B cell (primary cell): ENCODE results near the gene GALNT17. TPM values are rescaled to one million over a fixed set of nuclear protein-coding genes. Genes with fewer than 3 reads are reported as not detected.

Experiments used
- ATAC-seq: fragments of 200-7000 bp; cut with Tn5 transposase; one replicate; pipeline ENCODE4 v1.10.0; 2021; ENCODE audit warnings: low read depth, mild to moderate bottlenecking, moderate number of reproducible peaks, moderate library complexity
- CTCF ChIA-PET: fragments of 350-600 bp; sonication (Branson Sonifier 250); formaldehyde crosslinking; loops from one replicate; lab custom pipeline; 2021; ENCODE audit warnings: antibody characterized with exemption, inconsistent platforms; lab: Charles Lee
- POLR2A ChIA-PET: fragments of 350-600 bp; sonication (Branson Sonifier 250); formaldehyde crosslinking; loops from one replicate; lab custom pipeline; 2021; ENCODE audit warnings: antibody characterized with exemption; lab: Charles Lee
- DNase-seq: peaks from one replicate; pipeline ENCODE4 v3.0.0; 2013
- H2AFZ ChIP-seq: 2 replicates; pipeline ENCODE4 v1.6.1; 2012; ENCODE audit warnings: mild to moderate bottlenecking, low read depth, low read length; ENCODE audit not compliant: insufficient read depth, poor library complexity, severe bottlenecking
- H3K27ac ChIP-seq, 2 donors: 1 replicate in 1 of 2; 2 replicates in 1 of 2; pipeline ENCODE4 v1.5.1; 2012 to 2013; ENCODE audit warnings: low read length in 2 of 2, mild to moderate bottlenecking in 2 of 2, moderate library complexity in 1 of 2
- H3K27me3 ChIP-seq, 4 experiments: fragments of 200-600 bp in 1 of 4; sonication (generic) in 1 of 4; replicated peaks in 1 of 4; 1 replicate in 2 of 4; 2 replicates in 2 of 4; pipeline versions ENCODE4 v1.6.1 to v1.7.0; 2013 to 2016; ENCODE audit warnings: low read length in 3 of 4, mild to moderate bottlenecking in 2 of 4, mixed read lengths in 1 of 4, moderate library complexity in 1 of 4; ENCODE audit not compliant: insufficient read depth in 4 of 4, control insufficient read depth in 3 of 4; ENCODE audit errors: control extremely low read depth in 1 of 4
- H3K36me3 ChIP-seq, 2 experiments: replicated peaks in 1 of 2; 1 replicate in 1 of 2; 2 replicates in 1 of 2; pipeline versions ENCODE4 v1.6.1 to v1.7.1; 2013; ENCODE audit warnings: low read length in 1 of 2; ENCODE audit not compliant: insufficient read depth in 2 of 2, control insufficient read depth in 1 of 2; ENCODE audit errors: control extremely low read depth in 1 of 2, extremely low read depth in 1 of 2
- H3K4me1 ChIP-seq, 2 donors: fragments of 200-600 bp in 1 of 2; sonication (generic) in 1 of 2; 1 replicate in 1 of 2; 2 replicates in 1 of 2; pipeline versions ENCODE4 v1.5.1 to v1.6.1; 2013 to 2017; ENCODE audit warnings: low read length in 2 of 2; ENCODE audit not compliant: control insufficient read depth in 2 of 2, insufficient read depth in 2 of 2
- H3K4me2 ChIP-seq: replicated peaks from 2 replicates; pipeline ENCODE3; 2012; ENCODE audit warnings: mild to moderate bottlenecking, low read depth, low read length; ENCODE audit not compliant: poor library complexity, severe bottlenecking
- H3K4me3 ChIP-seq, 5 experiments: fragments of 200-600 bp in 1 of 5; sonication (generic) in 1 of 5; 1 replicate in 3 of 5; 2 replicates in 2 of 5; pipeline versions ENCODE4 v1.5.1 to v1.7.0; 2011 to 2016; ENCODE audit warnings: low read length in 4 of 5, mild to moderate bottlenecking in 4 of 5, low read depth in 2 of 5, control low read depth in 1 of 5, moderate library complexity in 1 of 5; ENCODE audit not compliant: insufficient read depth in 1 of 5; ENCODE audit errors: control extremely low read depth in 1 of 5, extremely low read depth in 1 of 5
- H3K79me2 ChIP-seq: fragments of 200-600 bp; sonication (generic); one replicate; pipeline ENCODE4 v1.6.0; 2016; ENCODE audit warnings: low read length; ENCODE audit not compliant: control insufficient read depth, insufficient read depth
- H3K9ac ChIP-seq: fragments of 200-600 bp; sonication (generic); 2 replicates; pipeline ENCODE4 v1.6.1; 2017; ENCODE audit warnings: mild to moderate bottlenecking, low read length, moderate library complexity
- H3K9me3 ChIP-seq, 3 donors: one replicate each; pipeline versions ENCODE4 v1.6.1 to v1.7.1; 2013; ENCODE audit warnings: low read length in 2 of 3; ENCODE audit not compliant: control insufficient read depth in 2 of 3, insufficient read depth in 1 of 3; ENCODE audit errors: control extremely low read depth in 1 of 3
- H4K20me1 ChIP-seq: 2 replicates; pipeline ENCODE4 v1.6.0; 2012; ENCODE audit warnings: mild to moderate bottlenecking, low read length; ENCODE audit not compliant: insufficient read depth, control insufficient read depth, poor library complexity, severe bottlenecking
- H3K27ac Mint-ChIP-seq: one replicate; pipeline ENCODE4 v1.8.0; 2021; ENCODE audit warnings: mixed read lengths
- H3K27me3 Mint-ChIP-seq: one replicate; pipeline ENCODE4 v1.8.0; 2021; ENCODE audit warnings: mixed read lengths
- H3K4me1 Mint-ChIP-seq: one replicate; pipeline ENCODE4 v1.8.0; 2021; ENCODE audit warnings: mixed read lengths
- H3K4me3 Mint-ChIP-seq: one replicate; pipeline ENCODE4 v1.8.0; 2021; ENCODE audit warnings: mixed read lengths
- H3K9me3 Mint-ChIP-seq: one replicate; pipeline ENCODE4 v1.8.0; 2022; ENCODE audit warnings: mixed read lengths; ENCODE audit not compliant: insufficient read depth
- CTCF ChIP-seq: fragments of 200-600 bp; IDR thresholded peaks from one replicate; pipeline ENCODE4 v1.8.0; 2022; ENCODE audit warnings: antibody characterized with exemption, mild to moderate bottlenecking
- EZH2 ChIP-seq: IDR thresholded peaks from 2 replicates; pipeline ENCODE4 v1.6.1; 2012; ENCODE audit warnings: borderline replicate concordance, low read depth, mild to moderate bottlenecking, moderate library complexity, low read length; ENCODE audit not compliant: insufficient read depth, poor library complexity, severe bottlenecking
- WGBS: methylation state at CpG from one replicate; pipeline ENCODE4 v1.1.5; 2013; ENCODE audit warnings: missing lambda C conversion rate; ENCODE audit not compliant: insufficient coverage; 5-methylcytosine and 5-hydroxymethylcytosine counted together
- intact Hi-C: fragments of 100-400 bp; cut with micrococcal nuclease; formaldehyde crosslinking; loops from one replicate; pipeline ENCODE4 v1.10.0; 2022
- polyA plus RNA-seq: library from polyadenylated mRNA; depleted of rRNA; stranded (reverse); fragments of >200 nt; gene quantifications from 2 replicates; pipeline ENCODE4 v1.2.3, GENCODE V29; 2012
- total RNA-seq, 2 donors: library from RNA; stranded (reverse); fragments of 120-200 nt in 1 of 2; gene quantifications; 1 replicate in 1 of 2; 2 replicates in 1 of 2; pipeline versions ENCODE4 v1.2.3 to v1.2.4, GENCODE V29; 2013 to 2022

The GALNT17 gene
- total and polyA plus RNA-seq, 2 donors (not counting 1 experiment from before 2014, with no cell fraction given), result not detected

GRCh38 chr7:71479231-71479630 is 347.3 kb downstream of the GALNT17 start:
- 100% methylated on average over 1 of the region's 2 CpGs for WGBS
- Mint-ChIP-seq H3K27ac (no peak overlapping the region), H3K4me3 (no peak overlapping the region), H3K27me3 (no peaks in the 10 kb centered on the region), H3K4me1 (no peaks in the 10 kb centered on the region), H3K9me3 (no peaks in the 10 kb centered on the region)
- no peaks in the 10 kb centered on the region for H3K79me2 ChIP-seq
- no peak overlapping the region for H3K9ac ChIP-seq
- POLR2A ChIA-PET, result no interaction called here
- no peak for TF ChIP-seq EZH2
- TF ChIP-seq CTCF, result no peak
- DNase-seq, result no peak
- ATAC-seq, result no peak
- H3K36me3 ChIP-seq, result no peaks in the 10 kb centered on the region
- H3K4me1 ChIP-seq, result no peaks in the 10 kb centered on the region
- CTCF ChIA-PET, result no interaction called here
- no peak overlapping the region for H3K4me3 ChIP-seq
- no peak overlapping the region for H2AFZ ChIP-seq
- H4K20me1 ChIP-seq, result no peaks in the 10 kb centered on the region
- H3K27ac ChIP-seq, result no peak overlapping the region
- no peak overlapping the region for H3K4me2 ChIP-seq
- H3K9me3 ChIP-seq, result peaks cover 0 to 29% (median 0%) of the 10 kb centered on the region in 3 donors
- no peaks in the 10 kb centered on the region for H3K27me3 ChIP-seq
- intact Hi-C loops, result no loop called here

GRCh38 chr7:71480791-71481190 is 348.8 kb downstream of the GALNT17 start:
- ATAC-seq (no peak), DNase-seq (no peak)
- no CpG with 5 or more reads among the region's 2 CpGs for WGBS
- no peak overlapping the region for H2AFZ ChIP-seq
- H3K4me2 ChIP-seq, result no peak overlapping the region
- CTCF ChIA-PET, result no interaction called here
- intact Hi-C loops, result no loop called here
- TF ChIP-seq EZH2 (no peak), CTCF (no peak)
- Mint-ChIP-seq H3K4me3 (no peak overlapping the region), H3K9me3 (no peaks in the 10 kb centered on the region), H3K4me1 (no peaks in the 10 kb centered on the region), H3K27me3 (no peaks in the 10 kb centered on the region), H3K27ac (no peak overlapping the region)
- H3K4me3 ChIP-seq, result no peak overlapping the region
- H3K27me3 ChIP-seq, result no peaks in the 10 kb centered on the region
- no peaks in the 10 kb centered on the region for H3K4me1 ChIP-seq
- no peaks in the 10 kb centered on the region for H3K79me2 ChIP-seq
- peaks cover 0 to 33% (median 0%) of the 10 kb centered on the region in 3 donors for H3K9me3 ChIP-seq
- no peaks in the 10 kb centered on the region for H3K36me3 ChIP-seq
- no peak overlapping the region for H3K9ac ChIP-seq
- no peak overlapping the region for H3K27ac ChIP-seq
- no peaks in the 10 kb centered on the region for H4K20me1 ChIP-seq
- POLR2A ChIA-PET, result no interaction called here
